Retinal pigment epithelial cell (primary cell): ENCODE data around the gene C9orf72.

Source experiments
- DNase-seq: peaks from one replicate; pipeline ENCODE4 v3.0.0-alpha.2; 2010; ENCODE audit warnings: low read depth
- H3K4me3 ChIP-seq: 2 replicates; pipeline ENCODE4 v1.5.1; 2011; ENCODE audit warnings: mild to moderate bottlenecking, low read length, control low read depth, moderate library complexity
- CTCF ChIP-seq: conservative IDR thresholded peaks from 2 replicates; pipeline ENCODE4 v1.5.1; 2011; ENCODE audit warnings: low read depth, low read length, control low read depth, inconsistent platforms

Gene C9orf72

GRCh38 chr9:27539479-27540441 lies 33.5 kb downstream of the C9orf72 start:
- H3K4me3 ChIP-seq, result no peak overlapping the region
- no peak for DNase-seq
- no peak for TF ChIP-seq CTCF

GRCh38 chr9:27538647-27539046 lies 34.6 kb downstream of the C9orf72 start:
- no peak overlapping the region for H3K4me3 ChIP-seq
- no peak for DNase-seq
- no peak for TF ChIP-seq CTCF

- DNase-seq, result no peak
- H3K4me3 ChIP-seq, result no peak overlapping the region
- no peak for TF ChIP-seq CTCF
These were observed 35.5 kb downstream of the C9orf72 start for GRCh38 chr9:27537756-27538155.

- TF ChIP-seq CTCF, result no peak
- no peak for DNase-seq
- no peak overlapping the region for H3K4me3 ChIP-seq
These were observed 36.2 kb downstream of the C9orf72 start for GRCh38 chr9:27537027-27537435.

- DNase-seq, result no peak
- no peak for TF ChIP-seq CTCF
- no peak overlapping the region for H3K4me3 ChIP-seq
These were observed 37.1 kb downstream of the C9orf72 start for GRCh38 chr9:27536168-27536567.

- DNase-seq, result no peak
- TF ChIP-seq CTCF, result no peak
- H3K4me3 ChIP-seq, result no peak overlapping the region
These were observed 37.6 kb downstream of the C9orf72 start for GRCh38 chr9:27535701-27536118.
